ENCODE results near the gene CDH15.

The CDH15 gene, protein sequence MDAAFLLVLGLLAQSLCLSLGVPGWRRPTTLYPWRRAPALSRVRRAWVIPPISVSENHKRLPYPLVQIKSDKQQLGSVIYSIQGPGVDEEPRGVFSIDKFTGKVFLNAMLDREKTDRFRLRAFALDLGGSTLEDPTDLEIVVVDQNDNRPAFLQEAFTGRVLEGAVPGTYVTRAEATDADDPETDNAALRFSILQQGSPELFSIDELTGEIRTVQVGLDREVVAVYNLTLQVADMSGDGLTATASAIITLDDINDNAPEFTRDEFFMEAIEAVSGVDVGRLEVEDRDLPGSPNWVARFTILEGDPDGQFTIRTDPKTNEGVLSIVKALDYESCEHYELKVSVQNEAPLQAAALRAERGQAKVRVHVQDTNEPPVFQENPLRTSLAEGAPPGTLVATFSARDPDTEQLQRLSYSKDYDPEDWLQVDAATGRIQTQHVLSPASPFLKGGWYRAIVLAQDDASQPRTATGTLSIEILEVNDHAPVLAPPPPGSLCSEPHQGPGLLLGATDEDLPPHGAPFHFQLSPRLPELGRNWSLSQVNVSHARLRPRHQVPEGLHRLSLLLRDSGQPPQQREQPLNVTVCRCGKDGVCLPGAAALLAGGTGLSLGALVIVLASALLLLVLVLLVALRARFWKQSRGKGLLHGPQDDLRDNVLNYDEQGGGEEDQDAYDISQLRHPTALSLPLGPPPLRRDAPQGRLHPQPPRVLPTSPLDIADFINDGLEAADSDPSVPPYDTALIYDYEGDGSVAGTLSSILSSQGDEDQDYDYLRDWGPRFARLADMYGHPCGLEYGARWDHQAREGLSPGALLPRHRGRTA

GRCh38 chr16:89171216-89172170 is at the start of gene CDH15:
Gene CDH15, plus strand, starts transcription at chr16:89171748. Its CDS starts 84 bp downstream, at chr16:89171832.
- peak; percentile 92 to 99 for DNase-seq (ENCODE audit: low spot score in 2 of 2)
- Histone ChIP-seq H3K9me3 (no peaks in the 10 kb centered on the region), H3K4me1 (peaks cover 6% of the 10 kb centered on the region), H3K36me3 (replicated peaks) (no peaks in the 10 kb centered on the region), H3K27me3 (ENCODE audit: low read depth) (peaks cover 3% of the 10 kb centered on the region; the same call in 1 of the 2 replicates), H3K4me3 (peak within 1 kb of the TSS; percentile 16)
- in situ Hi-C loops (cut with MboI; ENCODE audit: low sequenced_read_pairs) = no loop called here

GRCh38 chr16:89122322-89122851 is 49.2 kb upstream of the CDH15 start:
- Histone ChIP-seq H3K4me1 (no peaks in the 10 kb centered on the region), H3K9me3 (no peaks in the 10 kb centered on the region), H3K27me3 (ENCODE audit: low read depth) (no peaks in the 10 kb centered on the region), H3K4me3 (no peak overlapping the region), H3K36me3 (replicated peaks) (peaks cover 4% of the 10 kb centered on the region)
- no peak for DNase-seq (ENCODE audit: low spot score in 2 of 2)
- in situ Hi-C loops (cut with MboI; ENCODE audit: low sequenced_read_pairs) = no loop called here

- no peaks in the 10 kb centered on the region for H3K9me3 ChIP-seq
- in situ Hi-C loops (cut with MboI; ENCODE audit: low sequenced_read_pairs) = no loop called here
- DNase-seq (ENCODE audit: low spot score in 2 of 2) = no peak
- H3K4me3 ChIP-seq = no peak overlapping the region
- H3K36me3 ChIP-seq (replicated peaks) = peaks cover 8% of the 10 kb centered on the region
- no peaks in the 10 kb centered on the region for H3K27me3 ChIP-seq (ENCODE audit: low read depth)
- no peaks in the 10 kb centered on the region for H3K4me1 ChIP-seq
Measured at GRCh38 chr16:89123001-89123830, 48.3 kb upstream of the CDH15 start.

DNA sequence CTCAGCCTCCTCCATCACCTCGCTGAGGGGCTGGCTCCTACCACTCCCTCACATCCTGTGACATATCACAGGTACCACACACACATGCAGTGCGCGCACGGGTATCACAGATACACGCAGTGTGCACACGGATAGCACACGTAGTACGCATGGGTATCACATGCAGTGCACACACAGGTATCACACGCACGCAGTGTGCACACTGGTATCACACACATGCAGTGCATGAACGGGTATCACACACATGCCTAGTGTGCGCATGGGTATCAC is 47.8 kb upstream of the CDH15 start:
- Histone ChIP-seq H3K9me3 (no peaks in the 10 kb centered on the region), H3K4me1 (no peaks in the 10 kb centered on the region), H3K27me3 (ENCODE audit: low read depth) (no peaks in the 10 kb centered on the region), H3K4me3 (no peak overlapping the region), H3K36me3 (replicated peaks) (peaks cover 8% of the 10 kb centered on the region)
- in situ Hi-C loops (cut with MboI; ENCODE audit: low sequenced_read_pairs) = no loop called here
- DNase-seq (ENCODE audit: low spot score in 2 of 2) = no peak

- H3K27me3 ChIP-seq (ENCODE audit: low read depth) = no peaks in the 10 kb centered on the region
- 0 out of 2 replicates have a peak, but pooled peaks cover 3% of the 10 kb centered on the region for H3K9me3 ChIP-seq
- in situ Hi-C loops (cut with MboI; ENCODE audit: low sequenced_read_pairs) = no loop called here
- no peak overlapping the region for H3K4me3 ChIP-seq
- DNase-seq (ENCODE audit: low spot score in 2 of 2) = no peak
- peaks cover 17% of the 10 kb centered on the region for H3K36me3 ChIP-seq (replicated peaks)
- H3K4me1 ChIP-seq = no peaks in the 10 kb centered on the region
Measured at GRCh38 chr16:89129378-89129777, 42.2 kb upstream of the CDH15 start.

- Histone ChIP-seq H3K4me3 (no peak overlapping the region), H3K9me3 (0 out of 2 replicates have a peak, but pooled peaks cover 3% of the 10 kb centered on the region), H3K4me1 (no peaks in the 10 kb centered on the region), H3K36me3 (replicated peaks) (peaks cover 17% of the 10 kb centered on the region), H3K27me3 (ENCODE audit: low read depth) (no peaks in the 10 kb centered on the region)
- DNase-seq (ENCODE audit: low spot score in 2 of 2) = no peak
- in situ Hi-C loops (cut with MboI; ENCODE audit: low sequenced_read_pairs) = no loop called here
Measured at GRCh38 chr16:89130448-89130847, 41.1 kb upstream of the CDH15 start.

GRCh38 chr16:89131783-89132182 is 39.8 kb upstream of the CDH15 start:
- in situ Hi-C loops (cut with MboI; ENCODE audit: low sequenced_read_pairs) = no loop called here
- Histone ChIP-seq H3K36me3 (replicated peaks) (peaks cover 13% of the 10 kb centered on the region), H3K9me3 (0 out of 2 replicates have a peak, but pooled peaks cover 3% of the 10 kb centered on the region), H3K4me3 (no peak overlapping the region), H3K4me1 (no peaks in the 10 kb centered on the region), H3K27me3 (ENCODE audit: low read depth) (no peaks in the 10 kb centered on the region)
- DNase-seq (ENCODE audit: low spot score in 2 of 2) = no peak

DNA sequence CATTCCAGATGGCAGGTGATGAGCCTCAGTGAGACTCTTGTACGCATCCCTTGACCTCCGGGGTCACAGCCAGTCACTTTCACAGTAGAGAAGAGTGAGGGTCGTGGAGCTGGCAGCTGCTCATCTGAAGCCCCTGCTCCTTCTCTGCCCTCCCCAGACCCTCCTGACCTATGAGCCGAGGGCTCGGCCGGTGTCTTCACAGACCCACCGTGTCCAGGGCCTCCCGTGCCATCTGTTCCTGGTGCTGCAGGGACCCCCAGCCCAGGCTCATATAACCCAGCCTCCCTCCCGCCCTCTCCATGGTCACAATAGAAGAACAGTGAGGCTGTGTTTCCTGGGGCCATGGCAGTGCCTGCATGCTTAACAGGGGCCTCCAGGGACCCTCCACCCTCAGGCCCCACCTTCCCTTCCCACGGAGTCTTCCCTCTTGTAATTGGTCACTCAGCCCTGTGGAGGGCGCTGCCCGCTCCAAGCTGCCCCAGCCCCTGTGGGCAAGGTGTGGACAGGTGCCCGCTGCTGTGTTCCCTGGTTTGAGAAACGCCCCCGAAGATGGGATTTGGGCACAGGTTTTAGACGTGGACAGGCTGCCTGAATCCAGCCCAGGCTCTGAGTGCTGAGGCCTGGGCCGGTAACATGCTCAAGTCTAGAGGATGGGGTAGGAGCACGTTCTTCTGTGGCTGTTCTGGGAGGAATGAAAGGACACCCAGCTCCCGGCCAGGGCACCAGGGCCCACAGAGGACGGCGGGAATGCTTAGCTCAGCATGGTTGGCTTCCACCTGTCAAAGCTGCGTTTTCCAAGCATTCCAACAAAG is 39.1 kb upstream of the CDH15 start:
- H3K36me3 ChIP-seq (replicated peaks) = peaks cover 13% of the 10 kb centered on the region
- in situ Hi-C loops (cut with MboI; ENCODE audit: low sequenced_read_pairs) = no loop called here

GRCh38 chr16:89133457-89134127 is 38.0 kb upstream of the CDH15 start:
- DNase-seq (ENCODE audit: low spot score in 2 of 2) = no peak
- Histone ChIP-seq H3K27me3 (ENCODE audit: low read depth) (no peaks in the 10 kb centered on the region), H3K9me3 (0 out of 2 replicates have a peak, but pooled peaks cover 3% of the 10 kb centered on the region), H3K36me3 (replicated peaks) (peaks cover 9% of the 10 kb centered on the region), H3K4me3 (no peak overlapping the region), H3K4me1 (no peaks in the 10 kb centered on the region)
- in situ Hi-C loops (cut with MboI; ENCODE audit: low sequenced_read_pairs) = no loop called here

More for the DNA sequence above, 39.1 kb upstream of the CDH15 start:
- Histone ChIP-seq H3K4me3 (no peak overlapping the region), H3K4me1 (no peaks in the 10 kb centered on the region), H3K27me3 (ENCODE audit: low read depth) (no peaks in the 10 kb centered on the region), H3K9me3 (0 out of 2 replicates have a peak, but pooled peaks cover 3% of the 10 kb centered on the region)
- DNase-seq (ENCODE audit: low spot score in 2 of 2) = no peak

DNA sequence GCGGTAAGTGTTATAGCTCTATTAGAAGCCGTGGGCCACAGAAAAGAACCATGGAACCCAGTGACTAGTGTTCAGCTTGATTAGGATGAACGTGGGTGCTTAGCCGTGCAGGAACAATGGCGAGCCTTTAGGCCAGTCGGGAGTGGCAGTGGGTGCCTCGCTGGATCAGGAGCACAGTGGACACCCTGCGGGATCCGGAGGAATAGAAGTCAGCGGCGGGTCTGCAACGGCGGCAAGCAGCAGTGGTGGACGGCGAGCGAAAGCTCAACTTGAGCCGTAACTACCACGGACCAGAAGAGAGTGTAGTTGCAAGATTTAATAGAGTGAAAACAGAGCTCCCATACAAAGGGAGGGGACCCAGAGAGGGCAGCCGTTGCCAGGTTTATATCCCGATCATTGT is 37.3 kb upstream of the CDH15 start:
- H3K36me3 ChIP-seq (replicated peaks) = peaks cover 9% of the 10 kb centered on the region
- no peak for DNase-seq (ENCODE audit: low spot score in 2 of 2)
- no peak overlapping the region for H3K4me3 ChIP-seq
- H3K9me3 ChIP-seq = 0 out of 2 replicates have a peak, but pooled peaks cover 3% of the 10 kb centered on the region
- H3K27me3 ChIP-seq (ENCODE audit: low read depth) = no peaks in the 10 kb centered on the region
- in situ Hi-C loops (cut with MboI; ENCODE audit: low sequenced_read_pairs) = no loop called here
- H3K4me1 ChIP-seq = no peaks in the 10 kb centered on the region

DNA sequence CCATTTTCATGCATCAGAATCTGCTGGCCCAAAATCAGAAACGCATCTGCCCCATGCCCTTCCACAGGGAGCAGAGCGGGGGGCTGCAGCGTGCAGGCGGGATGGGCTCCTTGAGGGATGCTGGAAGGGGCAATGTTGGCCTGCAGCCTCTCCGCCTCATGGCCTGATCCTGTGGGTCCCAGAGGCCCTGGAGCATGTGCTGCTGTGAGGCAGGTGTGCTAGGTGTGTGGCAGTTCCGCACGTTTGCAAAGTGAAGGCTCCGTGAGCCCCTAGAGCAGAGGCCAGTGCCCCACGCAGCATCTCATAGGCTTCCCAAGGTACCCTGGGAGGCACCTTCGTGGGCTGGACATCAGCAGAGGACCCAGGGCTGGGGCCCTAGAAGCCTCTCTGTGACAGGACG is 36.4 kb upstream of the CDH15 start:
- no peaks in the 10 kb centered on the region for H3K4me1 ChIP-seq
- H3K36me3 ChIP-seq (replicated peaks) = peaks cover 9% of the 10 kb centered on the region
- in situ Hi-C loops (cut with MboI; ENCODE audit: low sequenced_read_pairs) = no loop called here
- H3K9me3 ChIP-seq = 0 out of 2 replicates have a peak, but pooled peaks cover 1% of the 10 kb centered on the region
- H3K27me3 ChIP-seq (ENCODE audit: low read depth) = no peaks in the 10 kb centered on the region
- no peak for DNase-seq (ENCODE audit: low spot score in 2 of 2)
- no peak overlapping the region for H3K4me3 ChIP-seq
